Vagina (tissue), 2 donors: ENCODE data around the gene SIRT7.

Experiments
- POLR2AphosphoS5 ChIP-seq, 2 donors: sonication (generic); formaldehyde crosslinking; IDR thresholded peaks; one replicate each; pipeline ENCODE4 v1.9.0; 2017; ENCODE audit warnings: antibody characterized with exemption in 2 of 2, mild to moderate bottlenecking in 2 of 2, low read depth in 1 of 2; ENCODE audit not compliant: insufficient read depth in 1 of 2
- TF ChIP-seq, protein P1 (sequence below), 3 experiments: fragments of 450-650 bp in 2 of 3; fragments of 200-600 bp in 1 of 3; sonication (generic) in 1 of 3; IDR thresholded peaks; one replicate each; pipeline ENCODE4 v1.5.1; 2017 to 2019; ENCODE audit warnings: antibody characterized with exemption in 3 of 3, mild to moderate bottlenecking in 2 of 3, moderate library complexity in 2 of 3

DNA sequence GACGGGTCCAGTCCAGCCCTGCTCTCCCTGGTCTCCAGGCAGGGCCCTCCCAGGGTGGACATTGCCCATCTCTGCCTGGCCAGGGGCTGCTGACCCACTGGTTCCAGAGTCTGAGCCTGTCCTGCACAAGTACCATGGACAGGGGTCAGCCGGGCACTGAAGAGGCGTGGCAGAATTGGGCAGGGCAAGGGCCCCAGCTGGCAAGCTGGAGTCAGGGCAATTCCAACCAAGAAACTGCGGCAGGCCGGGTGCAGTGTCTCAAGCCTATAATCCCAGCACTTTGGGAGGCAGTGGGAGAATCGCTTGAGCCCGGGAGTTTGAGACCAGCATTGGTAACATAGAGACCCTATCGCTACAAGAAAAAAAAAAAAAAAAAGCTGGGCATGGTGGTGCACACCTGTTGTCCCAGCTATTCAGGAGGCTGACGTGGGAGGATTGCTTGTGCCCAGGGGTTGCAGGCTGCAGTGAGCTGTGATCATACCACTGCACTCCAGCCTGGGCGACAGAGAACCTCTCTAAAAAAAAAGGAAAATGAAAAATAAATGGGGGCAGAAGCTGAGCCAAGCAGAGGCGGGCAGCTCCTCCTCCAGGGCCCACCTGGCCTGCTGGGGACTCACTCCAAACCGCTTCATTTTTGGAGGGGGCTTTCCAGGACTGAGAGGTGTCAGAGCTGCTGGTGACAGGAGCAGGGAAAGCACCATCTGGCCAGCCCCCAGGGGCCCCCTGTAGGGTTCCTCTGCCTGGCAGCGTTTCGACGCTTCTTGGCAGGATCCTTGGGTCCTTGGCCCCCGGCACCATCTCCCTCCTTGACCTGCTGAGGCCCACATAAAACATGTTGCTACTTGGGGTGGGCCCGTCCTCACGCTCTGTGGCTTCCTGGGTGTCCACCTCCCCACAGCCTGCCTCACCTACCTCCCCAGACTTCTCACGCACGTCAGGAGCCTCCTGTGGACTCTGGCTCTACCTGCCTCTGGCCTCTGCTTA, 12.5 kb upstream of the SIRT7 start:
- no peak for TF ChIP-seq POLR2AphosphoS5 (IDR thresholded peaks at IDR 0.05; ENCODE audit: insufficient read depth in 1 of 2, low read depth in 1 of 2)
- TF ChIP-seq, protein P1, sequence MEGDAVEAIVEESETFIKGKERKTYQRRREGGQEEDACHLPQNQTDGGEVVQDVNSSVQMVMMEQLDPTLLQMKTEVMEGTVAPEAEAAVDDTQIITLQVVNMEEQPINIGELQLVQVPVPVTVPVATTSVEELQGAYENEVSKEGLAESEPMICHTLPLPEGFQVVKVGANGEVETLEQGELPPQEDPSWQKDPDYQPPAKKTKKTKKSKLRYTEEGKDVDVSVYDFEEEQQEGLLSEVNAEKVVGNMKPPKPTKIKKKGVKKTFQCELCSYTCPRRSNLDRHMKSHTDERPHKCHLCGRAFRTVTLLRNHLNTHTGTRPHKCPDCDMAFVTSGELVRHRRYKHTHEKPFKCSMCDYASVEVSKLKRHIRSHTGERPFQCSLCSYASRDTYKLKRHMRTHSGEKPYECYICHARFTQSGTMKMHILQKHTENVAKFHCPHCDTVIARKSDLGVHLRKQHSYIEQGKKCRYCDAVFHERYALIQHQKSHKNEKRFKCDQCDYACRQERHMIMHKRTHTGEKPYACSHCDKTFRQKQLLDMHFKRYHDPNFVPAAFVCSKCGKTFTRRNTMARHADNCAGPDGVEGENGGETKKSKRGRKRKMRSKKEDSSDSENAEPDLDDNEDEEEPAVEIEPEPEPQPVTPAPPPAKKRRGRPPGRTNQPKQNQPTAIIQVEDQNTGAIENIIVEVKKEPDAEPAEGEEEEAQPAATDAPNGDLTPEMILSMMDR (IDR thresholded peaks at IDR 0.05): no peak
